Progenitor cell of endocrine pancreas (in vitro differentiated cells): ENCODE measurements around the gene CDCP1. TPM values are rescaled to one million over a fixed set of nuclear protein-coding genes. Genes with fewer than 3 reads are reported as not detected.

Source experiments
- DNase-seq: peaks from one replicate; pipeline ENCODE4 v3.0.0; 2021; ENCODE audit warnings: low spot score; ENCODE audit not compliant: unreplicated experiment
- H3K27ac Mint-ChIP-seq: 2 replicates; pipeline ENCODE4 v1.8.0; 2021; ENCODE audit warnings: mild to moderate bottlenecking, moderate library complexity, mixed read lengths
- H3K27me3 Mint-ChIP-seq: 2 replicates; pipeline ENCODE4 v1.8.0; 2021; ENCODE audit warnings: mixed read lengths
- H3K36me3 Mint-ChIP-seq: 2 replicates; pipeline ENCODE4 v1.8.0; 2022; ENCODE audit warnings: mixed read lengths; ENCODE audit not compliant: insufficient read depth
- H3K4me1 Mint-ChIP-seq: 2 replicates; pipeline ENCODE4 v1.8.0; 2021; ENCODE audit warnings: low read depth, mixed read lengths
- H3K4me3 Mint-ChIP-seq: 2 replicates; pipeline ENCODE4 v1.8.0; 2021; ENCODE audit warnings: low read depth, mild to moderate bottlenecking, moderate library complexity, mixed read lengths
- H3K9me3 Mint-ChIP-seq: 2 replicates; pipeline ENCODE4 v1.8.0; 2021; ENCODE audit warnings: low read depth, mixed read lengths
- CTCF ChIP-seq: fragments of 200-600 bp; sonication (generic); IDR thresholded peaks from one replicate; pipeline ENCODE4 v1.5.0; 2021; ENCODE audit warnings: antibody characterized with exemption, mild to moderate bottlenecking; ENCODE audit not compliant: unreplicated experiment
- total RNA-seq: library from RNA; stranded (reverse); gene quantifications from 2 replicates; pipeline ENCODE4 v1.2.1, GENCODE V29; 2021

CDCP1 gene
- total RNA-seq, 1 donor from 2014 or later: 15.3 TPM

DNA sequence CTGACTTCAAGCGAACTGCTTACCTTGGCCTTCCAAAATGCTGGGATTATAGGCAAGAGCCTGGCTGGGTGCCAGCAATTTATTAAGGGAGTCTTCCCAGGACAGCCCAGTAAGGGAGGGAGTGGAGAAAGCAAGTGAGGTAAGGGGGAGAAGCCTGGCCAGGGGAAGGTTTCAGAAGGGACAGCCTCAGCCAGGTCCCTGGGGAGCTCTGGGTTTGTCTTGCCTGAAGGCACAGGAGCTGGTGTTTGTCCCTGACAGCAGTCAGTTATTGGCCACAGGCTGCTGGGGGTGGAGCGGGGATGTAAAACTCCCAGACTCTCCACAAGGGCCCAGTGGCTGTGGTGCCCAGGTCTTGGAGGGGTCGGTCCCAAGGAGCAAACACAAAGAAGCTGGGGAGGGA is 33.0 kb upstream of the CDCP1 start:
- H3K4me3 Mint-ChIP-seq: no peak overlapping the region
- no peak for DNase-seq
- peaks cover 12% of the 10 kb centered on the region for H3K27me3 Mint-ChIP-seq
- H3K27ac Mint-ChIP-seq: no peak overlapping the region
- H3K4me1 Mint-ChIP-seq: peaks cover 11% of the 10 kb centered on the region
- H3K9me3 Mint-ChIP-seq: no peaks in the 10 kb centered on the region
- TF ChIP-seq CTCF: no peak
- no peaks in the 10 kb centered on the region for H3K36me3 Mint-ChIP-seq

GRCh38 chr3:45178183-45179023 is 32.2 kb upstream of the CDCP1 start:
- Mint-ChIP-seq H3K36me3 (no peaks in the 10 kb centered on the region), H3K27ac (no peak overlapping the region), H3K9me3 (no peaks in the 10 kb centered on the region), H3K4me1 (peaks cover 8% of the 10 kb centered on the region), H3K4me3 (no peak overlapping the region), H3K27me3 (peaks cover 12% of the 10 kb centered on the region)
- DNase-seq: no peak
- TF ChIP-seq CTCF: no peak

DNA sequence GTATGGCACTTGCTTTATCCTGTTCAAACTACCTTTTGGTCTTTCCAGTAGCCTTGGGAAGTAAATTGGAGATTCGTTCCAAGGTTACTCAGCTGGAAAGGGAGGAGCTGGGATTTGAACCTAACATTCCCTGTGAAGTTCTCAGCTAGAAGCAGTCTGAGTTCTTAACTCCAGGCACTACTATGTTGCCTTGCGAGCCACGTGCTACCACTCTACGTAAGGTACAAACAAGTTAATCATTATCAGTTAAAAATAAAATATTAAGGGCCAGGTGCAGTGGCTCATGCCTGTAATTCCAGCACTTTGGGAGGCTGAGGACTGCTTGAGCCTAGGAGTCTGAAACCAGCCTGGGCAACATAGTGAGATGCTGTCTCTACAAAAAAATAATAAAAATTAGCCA is 30.7 kb upstream of the CDCP1 start:
- no peaks in the 10 kb centered on the region for H3K9me3 Mint-ChIP-seq
- H3K4me1 Mint-ChIP-seq: peaks cover 4% of the 10 kb centered on the region

DNA sequence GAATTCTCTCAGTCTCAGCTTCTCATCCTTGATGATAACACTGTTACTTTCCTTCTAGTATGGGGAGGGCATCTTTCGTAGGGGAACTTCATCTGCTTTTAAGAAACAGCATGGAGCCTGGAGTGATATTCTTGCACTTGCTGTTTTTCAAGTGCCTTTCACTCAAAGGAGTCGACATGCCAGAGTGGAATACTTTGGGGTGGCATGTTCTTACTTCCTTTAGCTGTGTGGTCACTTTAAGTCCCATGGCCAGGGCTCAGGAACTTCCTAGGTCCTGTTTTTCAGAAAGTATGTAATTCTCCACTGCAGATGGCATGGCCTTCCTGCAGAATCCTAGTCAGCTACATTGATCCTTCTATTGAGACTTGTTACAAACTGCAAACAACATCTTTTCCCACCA is 28.1 kb upstream of the CDCP1 start:
- no peaks in the 10 kb centered on the region for H3K9me3 Mint-ChIP-seq
- H3K27me3 Mint-ChIP-seq: peaks cover 3% of the 10 kb centered on the region
- H3K4me1 Mint-ChIP-seq: peaks cover 6% of the 10 kb centered on the region
- no peak overlapping the region for H3K4me3 Mint-ChIP-seq
- H3K27ac Mint-ChIP-seq: no peak overlapping the region
- DNase-seq: no peak
- H3K36me3 Mint-ChIP-seq: no peaks in the 10 kb centered on the region
- TF ChIP-seq CTCF: no peak

More for the DNA sequence above, 30.7 kb upstream of the CDCP1 start:
- no peak overlapping the region for H3K4me3 Mint-ChIP-seq
- DNase-seq: no peak
- no peak overlapping the region for H3K27ac Mint-ChIP-seq
- peaks cover 12% of the 10 kb centered on the region for H3K27me3 Mint-ChIP-seq
- no peaks in the 10 kb centered on the region for H3K36me3 Mint-ChIP-seq
- TF ChIP-seq CTCF: no peak

DNA sequence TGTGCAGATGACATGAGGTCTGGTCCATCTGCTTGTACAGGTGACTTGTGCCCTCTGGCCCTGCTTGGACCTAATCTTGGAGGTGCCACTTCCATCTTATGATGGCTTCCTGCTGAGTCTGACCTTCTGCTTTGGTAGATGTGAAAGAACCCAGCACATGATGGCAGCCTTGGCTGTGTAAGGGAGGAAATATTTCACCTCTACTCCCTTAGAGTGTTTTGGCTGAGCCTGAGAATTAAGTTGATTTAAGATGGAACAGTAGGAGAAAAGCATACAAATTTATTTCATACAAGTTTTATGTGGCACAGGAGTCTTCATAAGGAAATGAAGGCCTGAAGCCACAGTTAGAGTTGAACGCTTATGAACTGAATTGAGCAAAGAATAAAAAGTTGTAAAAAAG is 27.6 kb upstream of the CDCP1 start:
- Mint-ChIP-seq H3K27ac (no peak overlapping the region), H3K4me3 (no peak overlapping the region), H3K27me3 (peaks cover 3% of the 10 kb centered on the region), H3K4me1 (peaks cover 7% of the 10 kb centered on the region), H3K9me3 (no peaks in the 10 kb centered on the region), H3K36me3 (no peaks in the 10 kb centered on the region)
- no peak for DNase-seq
- TF ChIP-seq CTCF: no peak
